HG03521 (cell line): ENCODE data around the gene MOB2.
A peak's percentile ranks its signal among the peaks of the same experiment; 100 is the strongest.

ENCODE experiments used
- ATAC-seq: cut with Tn5 transposase; IDR thresholded peaks from one replicate; pipeline ENCODE4 v1.9.1; 2021; ENCODE audit warnings: mild to moderate bottlenecking, moderate library complexity; ENCODE audit not compliant: unreplicated experiment

MOB2 gene

GRCh38 chr11:1486054-1486825 is at the start of gene MOB2:
TSS of gene MOB2 (minus strand) at chr11:1486779. CDS start at chr11:1486556, 223 bp downstream.
- no peak for ATAC-seq

GRCh38 chr11:1534682-1535081 is 48.1 kb upstream of the MOB2 start:
- no peak for ATAC-seq

- ATAC-seq, result no peak
Measured at GRCh38 chr11:1534171-1534570, 47.6 kb upstream of the MOB2 start.

- ATAC-seq, result no peak
Measured at GRCh38 chr11:1533342-1533725, 46.8 kb upstream of the MOB2 start.

- no peak for ATAC-seq
Measured at GRCh38 chr11:1532606-1533341, 46.2 kb upstream of the MOB2 start.

GRCh38 chr11:1532014-1532586 is 45.5 kb upstream of the MOB2 start:
- ATAC-seq, result no peak

GRCh38 chr11:1531449-1532013 is 45.0 kb upstream of the MOB2 start:
- no peak for ATAC-seq

- no peak for ATAC-seq
Measured at GRCh38 chr11:1530686-1531448, 44.3 kb upstream of the MOB2 start.

GRCh38 chr11:1529774-1530173 is 43.2 kb upstream of the MOB2 start:
- no peak for ATAC-seq

GRCh38 chr11:1529286-1529685 is 42.7 kb upstream of the MOB2 start:
- ATAC-seq, result no peak

- no peak for ATAC-seq
Measured at GRCh38 chr11:1528710-1529109, 42.1 kb upstream of the MOB2 start.

GRCh38 chr11:1526785-1527184 is 40.2 kb upstream of the MOB2 start:
- ATAC-seq, result no peak

- ATAC-seq, result no peak
Measured at GRCh38 chr11:1523779-1524178, 37.2 kb upstream of the MOB2 start.

- ATAC-seq, result no peak
Measured at GRCh38 chr11:1523077-1523476, 36.5 kb upstream of the MOB2 start.

- ATAC-seq, result peak; percentile 12
Measured at GRCh38 chr11:1522081-1522424, 35.5 kb upstream of the MOB2 start.

- ATAC-seq, result peak; percentile 66
Measured at GRCh38 chr11:1521382-1522080, 35.0 kb upstream of the MOB2 start.

GRCh38 chr11:1520663-1521267 is 34.2 kb upstream of the MOB2 start:
- no peak for ATAC-seq

- ATAC-seq, result no peak
Measured at GRCh38 chr11:1520209-1520662, 33.7 kb upstream of the MOB2 start.

GRCh38 chr11:1519028-1520010 is 32.7 kb upstream of the MOB2 start:
- no peak for ATAC-seq
